HepG2 (cell line): ENCODE results near the gene NPPC. TPM values are rescaled to one million over a fixed set of nuclear protein-coding genes. Genes with fewer than 3 reads are reported as not detected.

Experiments
- BCL6 ChIP-seq: IDR thresholded peaks from 2 replicates; pipeline ENCODE4 v1.6.1; 2016; ENCODE audit warnings: missing genetic modification reagents, missing compliant biosample characterization
- CCAR2 ChIP-seq: fragments of 200-400 bp; formaldehyde crosslinking; optimal IDR thresholded peaks from 2 replicates; pipeline ENCODE3; 2018; ENCODE audit warnings: low read depth, mild to moderate bottlenecking, low read length, moderate library complexity
- ERF ChIP-seq: IDR thresholded peaks from 2 replicates; pipeline ENCODE4 v1.6.1; 2018; ENCODE audit warnings: missing biosample characterization, missing genetic modification reagents
- HDAC2 ChIP-seq: sonication (generic); formaldehyde crosslinking; IDR thresholded peaks from 2 replicates; pipeline ENCODE4 v1.4.0; 2020; ENCODE audit warnings: missing genetic modification reagents
- HNF4G ChIP-seq, 2 experiments: sonication (generic) in 1 of 2; formaldehyde crosslinking in 1 of 2; IDR thresholded peaks; 2 replicates each; pipeline versions ENCODE4 v1.4.0 to v1.6.1; 2011 to 2020; ENCODE audit warnings: borderline replicate concordance in 2 of 2, low read depth in 2 of 2, mild to moderate bottlenecking in 2 of 2, low read length in 1 of 2, missing genetic modification reagents in 1 of 2, moderate library complexity in 1 of 2
- JARID2 ChIP-seq: sonication (generic); formaldehyde crosslinking; IDR thresholded peaks from 2 replicates; pipeline ENCODE4 v1.8.1; 2023; ENCODE audit warnings: missing genetic modification reagents, inconsistent platforms; ENCODE audit not compliant: insufficient replicate concordance
- JUND ChIP-seq: sonication (generic); formaldehyde crosslinking; IDR thresholded peaks from 2 replicates; pipeline ENCODE4 v1.8.0; 2022; ENCODE audit warnings: mild to moderate bottlenecking, missing genetic modification reagents
- KDM4B ChIP-seq: sonication (generic); formaldehyde crosslinking; IDR thresholded peaks from 2 replicates; pipeline ENCODE4 v1.4.0; 2020; ENCODE audit warnings: missing genetic modification reagents
- MXD4 ChIP-seq: IDR thresholded peaks from 2 replicates; pipeline ENCODE4 v1.6.1; 2016; ENCODE audit warnings: mild to moderate bottlenecking, missing biosample characterization, missing genetic modification reagents
- NKX3-1 ChIP-seq: sonication (generic); formaldehyde crosslinking; IDR thresholded peaks from 2 replicates; pipeline ENCODE4 v1.5.0; 2020; ENCODE audit warnings: missing genetic modification reagents
- NONO ChIP-seq, 2 experiments: fragments of 450-650 bp in 1 of 2; sonication (generic) in 1 of 2; formaldehyde crosslinking in 1 of 2; IDR thresholded peaks in 1 of 2; conservative IDR thresholded peaks in 1 of 2; 2 replicates each; pipeline versions ENCODE4 v1.6.1 to v1.8.0; 2017 to 2022; ENCODE audit warnings: mild to moderate bottlenecking in 1 of 2, missing genetic modification reagents in 1 of 2, moderate library complexity in 1 of 2
- POGZ ChIP-seq: sonication (generic); formaldehyde crosslinking; IDR thresholded peaks from 2 replicates; pipeline ENCODE4 v1.4.0; 2020; ENCODE audit warnings: mild to moderate bottlenecking, missing genetic modification reagents
- RAD21 ChIP-seq: fragments of 450-650 bp; formaldehyde crosslinking; IDR thresholded peaks from 2 replicates; pipeline ENCODE4 v1.5.0; 2020; ENCODE audit warnings: mild to moderate bottlenecking
- SALL1 ChIP-seq: sonication (generic); formaldehyde crosslinking; IDR thresholded peaks from 2 replicates; pipeline ENCODE4 v1.8.0; 2022; ENCODE audit warnings: mild to moderate bottlenecking, missing genetic modification reagents
- SAP130 ChIP-seq: IDR thresholded peaks from 2 replicates; pipeline ENCODE4 v1.6.1; 2016; ENCODE audit warnings: low read depth
- ZKSCAN1 ChIP-seq: fragments of 150-350 bp; IDR thresholded peaks from 2 replicates; pipeline ENCODE4 v1.6.1; 2014; ENCODE audit warnings: low read length
- ZNF224 ChIP-seq: sonication (generic); formaldehyde crosslinking; IDR thresholded peaks from 2 replicates; pipeline ENCODE4 v1.5.0; 2020; ENCODE audit warnings: mild to moderate bottlenecking, missing genetic modification reagents
- ZNF333 ChIP-seq: sonication (generic); formaldehyde crosslinking; IDR thresholded peaks from 2 replicates; pipeline ENCODE4 v1.4.0; 2020; ENCODE audit warnings: mild to moderate bottlenecking, missing genetic modification reagents, borderline replicate concordance
- ZNF367 ChIP-seq: sonication (generic); formaldehyde crosslinking; IDR thresholded peaks from 2 replicates; pipeline ENCODE4 v1.4.0; 2020; ENCODE audit warnings: missing genetic modification reagents, borderline replicate concordance
- ZNF556 ChIP-seq: sonication (generic); formaldehyde crosslinking; IDR thresholded peaks from 2 replicates; pipeline ENCODE4 v1.4.0; 2020; ENCODE audit warnings: mild to moderate bottlenecking, missing genetic modification reagents, borderline replicate concordance
- ZNF598 ChIP-seq: sonication (generic); formaldehyde crosslinking; IDR thresholded peaks from 2 replicates; pipeline ENCODE4 v1.5.1; 2020; ENCODE audit warnings: mild to moderate bottlenecking, missing genetic modification reagents, borderline replicate concordance
- ZNF607 ChIP-seq: sonication (generic); formaldehyde crosslinking; IDR thresholded peaks from 2 replicates; pipeline ENCODE4 v1.5.1; 2020; ENCODE audit warnings: missing genetic modification reagents, mild to moderate bottlenecking, borderline replicate concordance
- polyA plus RNA-seq, 8 experiments: library from polyadenylated mRNA; depleted of rRNA in 3 of 8; stranded (reverse) in 7 of 8; unstranded in 1 of 8; fragments of >200 nt; fragmentation: Illumina TruSeq in 4 of 8; extraction: Trizol in 4 of 8; gene quantifications; 2 replicates each; pipeline versions ENCODE4 v1.2.1 to v1.2.3, GENCODE V29; 2011 to 2016; ENCODE audit warnings: low read depth in 4 of 8, missing spikeins in 1 of 8, mixed read lengths in 1 of 8; ENCODE audit not compliant: insufficient read depth in 1 of 8
- total RNA-seq, 5 experiments: library from RNA; depleted of rRNA; stranded (reverse); fragments of >200 nt; fragmentation: Illumina TruSeq; extraction: Trizol; gene quantifications; 2 replicates each; pipeline ENCODE4 v1.2.3, GENCODE V29; 2016; ENCODE audit warnings: low read depth in 1 of 5
- TF ChIP-seq, protein P1 (sequence below): sonication (generic); formaldehyde crosslinking; IDR thresholded peaks from 2 replicates; pipeline ENCODE4 v1.8.0; 2022; ENCODE audit warnings: missing genetic modification reagents, mild to moderate bottlenecking, inconsistent platforms, borderline replicate concordance
- TF ChIP-seq, protein P2 (sequence below): sonication (generic); IDR thresholded peaks from 2 replicates; pipeline ENCODE4 v1.6.1; 2016; ENCODE audit warnings: low read depth, borderline replicate concordance
- TF ChIP-seq, protein P3 (sequence below): sonication (generic); formaldehyde crosslinking; IDR thresholded peaks from 2 replicates; pipeline ENCODE4 v1.5.0; 2020; ENCODE audit warnings: mild to moderate bottlenecking, missing genetic modification reagents, borderline replicate concordance

Gene NPPC
- total and polyA plus RNA-seq, 2 of the 13 experiments (the other 11 are each of a cell fraction or from before 2014, with no cell fraction given) = 0.11 TPM; not detected in 1

DNA sequence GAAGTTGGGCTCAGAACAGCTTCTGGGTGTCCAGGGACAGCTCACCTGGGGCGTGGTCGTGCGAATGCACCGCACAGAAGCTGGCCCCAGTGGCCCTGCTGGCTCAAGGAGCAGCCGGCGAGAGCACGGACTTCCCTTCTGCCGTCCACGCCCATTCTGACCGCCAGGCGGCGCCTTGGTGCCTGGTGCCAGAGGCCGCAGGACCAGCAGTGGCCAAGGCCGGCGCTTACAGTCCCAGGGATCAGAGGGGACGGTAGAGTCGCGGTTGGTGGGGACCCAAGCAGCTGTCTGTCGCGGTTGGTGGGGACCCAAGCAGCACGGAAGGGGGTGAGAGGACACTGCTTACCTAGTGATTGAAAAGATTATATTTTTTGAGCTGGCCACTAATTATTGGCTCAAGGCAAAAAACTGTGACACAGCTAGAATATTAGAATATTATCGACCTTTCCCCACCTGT lies 25.7 kb downstream of the NPPC start (continued):
- TF ChIP-seq ERF (CRISPR knock-in tag) (peak; percentile 79), ZNF598 (CRISPR knock-in tag) (peak; percentile 54), POGZ (CRISPR knock-in tag) (peak; percentile 39; the same call in 1 of the 2 replicates), SAP130 (CRISPR knock-in tag) (peak; percentile 44), JARID2 (CRISPR knock-in tag) (no peak), ZKSCAN1 (peak; percentile 33; the same call in 1 of the 2 replicates), RAD21 (CRISPR knock-in tag) (peak; percentile 89), BCL6 (CRISPR knock-in tag) (0 out of 2 replicates have a peak, but pooled peaks have one; percentile 14), CCAR2 (no peak), SALL1 (peak; percentile 65), ZNF607 (CRISPR knock-in tag) (peak; percentile 27; the same call in 1 of the 2 replicates), ZNF367 (CRISPR knock-in tag) (no peak), JUND (CRISPR knock-in tag) (no peak), HDAC2 (peak; percentile 45; the same call in 1 of the 2 replicates), NKX3-1 (CRISPR knock-in tag) (no peak), ZNF333 (no peak), ZNF556 (CRISPR knock-in tag) (peak; percentile 90), ZNF224 (no peak), MXD4 (CRISPR knock-in tag) (0 out of 2 replicates have a peak, but pooled peaks have one; percentile 36), NONO (IDR thresholded peaks at IDR 0.05) (no peak), NONO (CRISPR knock-in tag; conservative IDR thresholded peaks at IDR 0.05) (peak; percentile 58; the same call in 1 of the 2 replicates), HNF4G (IDR thresholded peaks at IDR 0.05; ENCODE audit: borderline replicate concordance, low read depth, low read length) (no peak), HNF4G (CRISPR knock-in tag; IDR thresholded peaks at IDR 0.05; ENCODE audit: borderline replicate concordance, low read depth) (peak; percentile 33; the same call in 1 of the 2 replicates), KDM4B (CRISPR knock-in tag) (0 out of 2 replicates have a peak, but pooled peaks have one; percentile 80)
- TF ChIP-seq, protein P1, sequence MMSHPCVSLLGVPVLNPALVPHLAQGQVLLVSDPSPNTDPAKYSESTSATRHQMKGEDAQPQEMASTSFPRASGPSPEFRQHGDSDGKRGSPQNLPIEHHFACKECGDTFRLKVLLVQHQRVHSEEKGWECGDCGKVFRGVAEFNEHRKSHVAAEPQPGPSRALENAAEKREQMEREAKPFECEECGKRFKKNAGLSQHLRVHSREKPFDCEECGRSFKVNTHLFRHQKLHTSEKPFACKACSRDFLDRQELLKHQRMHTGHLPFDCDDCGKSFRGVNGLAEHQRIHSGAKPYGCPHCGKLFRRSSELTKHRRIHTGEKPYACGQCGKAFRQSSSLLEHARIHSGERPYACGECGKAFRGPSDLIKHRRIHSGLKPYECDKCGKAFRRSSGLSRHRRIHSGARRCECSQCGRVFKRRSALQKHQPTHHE (CRISPR knock-in tag) = no peak
- TF ChIP-seq, protein P2, sequence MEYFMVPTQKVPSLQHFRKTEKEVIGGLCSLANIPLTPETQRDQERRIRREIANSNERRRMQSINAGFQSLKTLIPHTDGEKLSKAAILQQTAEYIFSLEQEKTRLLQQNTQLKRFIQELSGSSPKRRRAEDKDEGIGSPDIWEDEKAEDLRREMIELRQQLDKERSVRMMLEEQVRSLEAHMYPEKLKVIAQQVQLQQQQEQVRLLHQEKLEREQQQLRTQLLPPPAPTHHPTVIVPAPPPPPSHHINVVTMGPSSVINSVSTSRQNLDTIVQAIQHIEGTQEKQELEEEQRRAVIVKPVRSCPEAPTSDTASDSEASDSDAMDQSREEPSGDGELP = peak; percentile 14; the same call in 1 of the 2 replicates
- TF ChIP-seq, protein P3, sequence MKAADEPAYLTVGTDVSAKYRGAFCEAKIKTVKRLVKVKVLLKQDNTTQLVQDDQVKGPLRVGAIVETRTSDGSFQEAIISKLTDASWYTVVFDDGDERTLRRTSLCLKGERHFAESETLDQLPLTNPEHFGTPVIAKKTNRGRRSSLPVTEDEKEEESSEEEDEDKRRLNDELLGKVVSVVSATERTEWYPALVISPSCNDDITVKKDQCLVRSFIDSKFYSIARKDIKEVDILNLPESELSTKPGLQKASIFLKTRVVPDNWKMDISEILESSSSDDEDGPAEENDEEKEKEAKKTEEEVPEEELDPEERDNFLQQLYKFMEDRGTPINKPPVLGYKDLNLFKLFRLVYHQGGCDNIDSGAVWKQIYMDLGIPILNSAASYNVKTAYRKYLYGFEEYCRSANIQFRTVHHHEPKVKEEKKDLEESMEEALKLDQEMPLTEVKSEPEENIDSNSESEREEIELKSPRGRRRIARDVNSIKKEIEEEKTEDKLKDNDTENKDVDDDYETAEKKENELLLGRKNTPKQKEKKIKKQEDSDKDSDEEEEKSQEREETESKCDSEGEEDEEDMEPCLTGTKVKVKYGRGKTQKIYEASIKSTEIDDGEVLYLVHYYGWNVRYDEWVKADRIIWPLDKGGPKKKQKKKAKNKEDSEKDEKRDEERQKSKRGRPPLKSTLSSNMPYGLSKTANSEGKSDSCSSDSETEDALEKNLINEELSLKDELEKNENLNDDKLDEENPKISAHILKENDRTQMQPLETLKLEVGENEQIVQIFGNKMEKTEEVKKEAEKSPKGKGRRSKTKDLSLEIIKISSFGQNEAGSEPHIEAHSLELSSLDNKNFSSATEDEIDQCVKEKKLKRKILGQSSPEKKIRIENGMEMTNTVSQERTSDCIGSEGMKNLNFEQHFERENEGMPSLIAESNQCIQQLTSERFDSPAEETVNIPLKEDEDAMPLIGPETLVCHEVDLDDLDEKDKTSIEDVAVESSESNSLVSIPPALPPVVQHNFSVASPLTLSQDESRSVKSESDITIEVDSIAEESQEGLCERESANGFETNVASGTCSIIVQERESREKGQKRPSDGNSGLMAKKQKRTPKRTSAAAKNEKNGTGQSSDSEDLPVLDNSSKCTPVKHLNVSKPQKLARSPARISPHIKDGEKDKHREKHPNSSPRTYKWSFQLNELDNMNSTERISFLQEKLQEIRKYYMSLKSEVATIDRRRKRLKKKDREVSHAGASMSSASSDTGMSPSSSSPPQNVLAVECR (CRISPR knock-in tag) = peak; percentile 39; the same call in 1 of the 2 replicates
